GM21515 (cell line): Measurements from ENCODE around the gene GALNT17.

Experiments used
- ATAC-seq: cut with Tn5 transposase; IDR thresholded peaks from one replicate; pipeline ENCODE4 v1.9.1; 2021; ENCODE audit not compliant: unreplicated experiment

GALNT17 gene

DNA sequence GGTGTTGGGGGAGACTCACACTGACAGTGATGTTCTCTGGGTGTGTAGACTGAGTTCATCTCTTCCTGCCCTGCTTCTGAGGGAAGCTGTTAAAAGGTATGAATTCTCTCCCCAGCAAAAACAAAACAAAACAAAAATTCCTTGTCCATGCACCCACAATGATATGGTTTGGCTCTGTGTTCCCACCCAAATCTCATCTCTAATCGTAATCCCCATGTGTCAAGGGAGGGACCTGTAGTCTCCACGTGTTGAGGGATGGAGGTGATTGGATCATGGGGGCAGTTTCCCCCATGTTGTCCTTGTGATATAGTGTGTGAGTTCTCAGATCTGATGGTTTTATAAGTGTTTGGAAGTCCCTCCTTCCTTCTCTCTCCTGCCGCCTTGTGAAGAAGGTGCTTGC, 245.5 kb downstream of the GALNT17 start:
- ATAC-seq = no peak

GRCh38 chr7:71384094-71384493, 252.2 kb downstream of the GALNT17 start:
- no peak for ATAC-seq

- ATAC-seq = no peak
Measured at GRCh38 chr7:71385330-71385729, 253.4 kb downstream of the GALNT17 start.

DNA sequence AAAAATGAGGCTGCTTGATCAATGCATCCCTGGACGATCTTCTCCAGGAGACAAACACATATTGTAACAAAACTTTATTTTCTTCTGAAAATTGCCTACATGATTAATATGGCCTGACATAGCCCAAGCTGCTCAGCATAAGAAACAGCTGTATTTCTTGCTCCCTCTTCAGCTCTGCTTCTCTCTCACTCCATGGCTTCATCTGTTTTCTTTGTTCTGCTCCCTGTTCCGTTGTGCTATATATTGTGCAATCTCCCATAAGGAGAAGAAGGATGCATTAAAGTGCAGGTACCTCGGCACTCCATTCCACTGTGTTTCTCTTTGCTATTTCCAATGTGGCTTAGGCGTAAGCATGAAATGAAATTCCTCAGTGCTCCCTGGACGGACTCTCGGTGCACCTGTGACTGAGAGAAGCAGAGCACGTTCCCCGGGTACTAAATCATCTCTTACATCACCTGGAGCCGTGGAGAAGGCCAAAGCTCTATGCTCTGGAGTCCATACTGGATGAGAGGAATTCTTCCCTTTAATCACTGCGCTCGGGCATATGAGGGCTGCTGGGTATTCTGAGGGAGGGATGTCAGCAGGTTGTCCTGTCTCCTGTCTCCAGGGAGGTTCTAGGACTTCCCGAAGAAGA, 254.3 kb downstream of the GALNT17 start:
- ATAC-seq = no peak

DNA sequence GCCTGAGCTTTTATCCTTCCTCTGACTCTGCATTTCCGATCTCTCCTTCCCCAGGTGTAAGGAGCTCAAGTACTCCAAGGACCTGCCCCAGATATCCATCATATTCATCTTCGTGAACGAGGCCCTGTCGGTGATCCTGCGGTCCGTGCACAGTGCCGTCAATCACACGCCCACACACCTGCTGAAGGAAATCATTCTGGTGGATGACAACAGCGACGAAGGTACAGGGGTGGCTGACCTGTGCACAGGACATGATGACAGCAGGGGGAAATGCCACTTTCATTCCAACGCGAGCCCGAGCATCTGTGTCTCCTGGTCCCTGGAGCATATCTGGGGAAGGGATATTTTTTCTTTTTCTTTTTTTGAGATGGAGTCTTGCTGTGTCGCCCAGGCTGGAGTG, 256.2 kb downstream of the GALNT17 start:
- no peak for ATAC-seq

DNA sequence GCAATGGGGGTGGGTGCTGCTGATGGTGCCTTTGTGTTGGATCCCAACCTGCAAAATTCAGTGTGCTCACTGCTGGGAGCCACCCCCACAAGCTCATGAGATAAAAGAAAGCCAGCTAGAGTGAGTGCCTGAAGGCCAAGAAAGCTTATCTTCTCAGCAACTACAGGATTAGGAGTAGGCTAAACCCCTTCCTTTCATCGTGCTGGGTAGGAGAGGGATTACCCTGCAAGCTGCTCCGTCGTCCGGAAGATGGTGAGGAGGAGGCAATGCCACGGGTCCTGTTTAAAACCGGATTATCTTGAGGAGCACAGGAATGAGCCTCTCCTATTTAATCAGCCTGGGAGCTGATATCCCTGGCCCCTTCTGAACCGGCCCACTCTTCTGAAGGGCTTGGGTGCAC, 258.0 kb downstream of the GALNT17 start:
- no peak for ATAC-seq

DNA sequence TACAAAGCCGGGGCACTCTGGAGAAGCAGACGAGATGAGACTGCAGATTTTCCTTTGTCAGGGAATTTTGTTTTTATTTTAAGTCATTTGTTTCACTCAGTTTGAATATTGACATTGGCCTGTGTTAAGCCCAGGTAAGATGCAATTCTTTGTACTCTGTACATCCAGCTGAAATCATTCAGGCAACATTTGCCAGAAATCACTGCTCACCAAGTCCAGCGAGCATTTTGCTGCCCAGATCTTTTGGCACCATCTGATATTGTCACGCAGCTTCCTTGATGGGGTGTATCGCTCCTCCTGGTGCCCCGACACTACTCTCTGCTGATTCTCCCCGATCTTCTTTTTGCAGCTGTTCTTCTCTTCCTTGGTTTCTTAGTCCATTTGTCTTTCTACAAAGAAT, 261.7 kb downstream of the GALNT17 start:
- ATAC-seq = no peak

DNA sequence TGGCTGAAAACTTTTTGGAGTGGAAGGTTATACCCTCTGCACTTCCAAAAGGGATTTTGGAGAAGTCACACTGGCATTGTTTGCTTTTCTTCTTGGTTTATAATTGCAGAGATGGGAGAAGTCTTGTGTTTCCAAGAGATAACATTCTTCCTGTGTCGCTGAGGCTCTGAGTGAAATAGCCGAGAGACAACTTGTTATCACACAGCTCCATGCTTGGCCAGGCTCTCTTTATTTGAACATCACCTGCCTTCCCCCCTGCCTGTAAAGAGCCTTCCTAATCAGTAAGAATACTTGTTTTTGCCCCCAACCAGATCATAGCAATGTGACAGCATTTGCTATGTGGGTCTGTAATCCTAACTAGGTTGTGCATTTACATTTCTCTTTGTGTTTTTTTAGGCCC, 270.7 kb downstream of the GALNT17 start:
- ATAC-seq = no peak

GRCh38 chr7:71403202-71403946, 271.4 kb downstream of the GALNT17 start:
- no peak for ATAC-seq

GRCh38 chr7:71404726-71405345, 272.9 kb downstream of the GALNT17 start:
- ATAC-seq = no peak

GRCh38 chr7:71408271-71408670, 276.3 kb downstream of the GALNT17 start:
- no peak for ATAC-seq

GRCh38 chr7:71409550-71410157, 277.7 kb downstream of the GALNT17 start:
- no peak for ATAC-seq

DNA sequence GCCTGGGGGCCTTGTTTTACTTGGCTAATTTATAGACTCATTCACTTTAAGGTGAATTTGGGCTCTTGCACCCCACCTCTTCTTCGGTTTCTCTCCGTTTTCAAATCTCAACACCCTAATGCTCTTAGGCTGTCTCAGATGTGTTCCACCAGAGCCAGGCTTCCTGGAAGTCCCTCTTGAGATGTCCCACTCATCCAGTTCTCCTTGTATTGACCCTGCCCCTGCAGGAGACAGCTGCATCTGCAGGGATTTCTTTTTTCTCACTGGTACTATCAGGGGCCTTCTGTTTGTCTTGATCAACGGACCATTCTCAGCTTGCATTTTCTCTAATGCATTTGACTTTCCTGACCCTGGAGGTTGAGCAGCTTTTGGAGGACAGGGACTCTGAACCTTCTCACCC, 279.5 kb downstream of the GALNT17 start:
- no peak for ATAC-seq

- no peak for ATAC-seq
Measured at GRCh38 chr7:71414490-71414889, 282.5 kb downstream of the GALNT17 start.

- ATAC-seq = no peak
Measured at GRCh38 chr7:71419546-71420337, 287.8 kb downstream of the GALNT17 start.

DNA sequence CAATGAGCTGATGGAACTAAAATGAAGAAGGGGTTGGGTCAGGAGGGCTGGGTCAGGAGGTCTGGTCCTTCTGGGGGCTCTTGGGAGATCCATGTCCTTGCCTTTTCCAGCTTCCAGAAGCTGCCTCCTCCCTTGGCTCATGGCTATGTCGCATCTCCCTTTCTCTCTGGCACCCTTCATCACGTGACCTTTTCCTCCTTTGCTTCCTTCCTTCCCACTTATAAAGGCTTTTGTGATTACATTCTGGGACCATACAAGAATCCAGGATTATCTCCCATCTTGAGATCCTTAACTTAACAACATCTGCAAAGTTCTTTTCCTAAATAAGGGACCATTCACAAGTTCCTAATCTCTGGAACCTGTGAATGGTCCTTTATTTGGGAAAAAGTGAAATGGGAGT, 290.2 kb downstream of the GALNT17 start:
- ATAC-seq = no peak

DNA sequence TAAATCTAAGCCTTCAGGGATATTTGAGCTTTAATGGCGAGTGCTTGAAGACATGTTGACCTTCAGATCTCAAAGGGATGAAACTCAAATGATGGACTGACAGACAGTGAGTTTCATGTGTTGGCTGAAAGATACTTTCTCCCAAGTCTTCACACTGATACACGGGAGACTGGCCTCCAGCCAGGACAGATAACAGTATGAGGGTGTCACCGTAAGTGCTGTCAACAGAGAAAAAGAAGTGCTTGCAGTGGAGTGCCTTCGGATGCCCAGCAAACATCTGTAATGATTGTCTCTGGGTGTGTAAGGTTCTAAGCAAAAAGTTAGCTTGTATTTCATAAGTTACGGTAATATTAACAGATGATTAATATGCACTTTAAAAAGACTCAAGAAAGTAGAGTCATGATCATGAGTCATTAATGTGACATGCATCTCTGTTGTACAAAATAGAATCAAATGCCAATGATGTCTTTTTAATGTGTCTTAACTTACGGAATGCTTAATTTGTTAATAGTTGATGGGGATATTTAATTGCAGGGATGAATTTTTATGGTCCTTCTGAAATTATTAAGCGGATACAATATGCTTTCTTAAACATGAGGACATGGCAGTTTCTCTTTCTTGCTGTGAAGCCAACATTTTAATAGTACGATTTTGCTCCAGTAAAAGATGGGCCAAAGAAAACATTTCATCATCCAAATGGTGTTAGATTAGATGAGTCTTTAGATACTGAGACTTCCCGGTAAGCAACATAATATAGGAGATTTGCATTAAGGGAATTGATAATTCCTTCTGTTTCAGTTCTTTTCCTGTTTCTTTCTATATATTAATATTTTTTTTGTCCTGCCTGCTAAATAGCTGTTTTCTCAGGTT, 292.5 kb downstream of the GALNT17 start:
- ATAC-seq = no peak

GRCh38 chr7:71429083-71429482, 297.1 kb downstream of the GALNT17 start:
- ATAC-seq = no peak

GRCh38 chr7:71430246-71430645, 298.3 kb downstream of the GALNT17 start:
- no peak for ATAC-seq

GRCh38 chr7:71439321-71439720, 307.4 kb downstream of the GALNT17 start:
- no peak for ATAC-seq
